Lower leg skin (tissue), 4 donors: ENCODE measurements around the gene VNN1. TPM values are rescaled to one million over a fixed set of nuclear protein-coding genes. Genes with fewer than 3 reads are reported as not detected.
"Not testable (repeated sequence)": the region's sequence is repeated elsewhere in the genome, so short reads cannot be mapped to it uniquely, and the experiment has no call there.

Experiments used
- DNase-seq, 2 donors: peaks; one replicate each; pipeline ENCODE4 v3.0.0-alpha.2; 2019; ENCODE audit warnings: low spot score in 2 of 2
- H3K4me3 ChIP-seq: fragments of 200-600 bp; sonication (generic); 2 replicates; pipeline ENCODE4 v1.5.1; 2017; ENCODE audit warnings: mild to moderate bottlenecking, low read depth; ENCODE audit not compliant: poor library complexity, severe bottlenecking
- CTCF ChIP-seq, 3 donors: fragments of 450-650 bp; IDR thresholded peaks; one replicate each; pipeline ENCODE4 v1.5.1; 2016; ENCODE audit warnings: antibody characterized with exemption in 3 of 3, mild to moderate bottlenecking in 3 of 3, moderate library complexity in 2 of 3
- POLR2A ChIP-seq, 2 donors: fragments of 450-650 bp; IDR thresholded peaks; one replicate each; pipeline ENCODE4 v1.6.1; 2016 to 2017; ENCODE audit warnings: antibody characterized with exemption in 2 of 2, mild to moderate bottlenecking in 1 of 2, moderate library complexity in 1 of 2
- WGBS, 2 donors: methylation state at CpG; one replicate each; pipeline ENCODE4 v1.1.5; 2018; 5-methylcytosine and 5-hydroxymethylcytosine counted together
- intact Hi-C: fragments of 100-400 bp; cut with DNase I; formaldehyde crosslinking; loops from one replicate; pipeline ENCODE4 v1.15.0; 2023; ENCODE audit warnings: low total_unique reads
- total RNA-seq, 4 donors: library from RNA; depleted of rRNA; stranded (reverse); fragments of >200 nt; gene quantifications; one replicate each; pipeline ENCODE4 v1.1.0, GENCODE V29; 2016

The VNN1 gene
- total RNA-seq, 4 donors from 2014 or later, result 0.15 to 1.4 (median 0.23) TPM; not detected in 1

- DNase-seq, result no peak
- intact Hi-C loops, result no loop called here
- no peak for TF ChIP-seq POLR2A (IDR thresholded peaks at IDR 0.05)
- TF ChIP-seq CTCF (IDR thresholded peaks at IDR 0.05), result no peak
- 68 to 73% methylated on average over 6 of the region's 6 CpGs for WGBS, 2 donors
- H3K4me3 ChIP-seq, result no peak overlapping the region
Measured at GRCh38 chr6:132683543-132683942, 30.3 kb downstream of the VNN1 start.

DNA sequence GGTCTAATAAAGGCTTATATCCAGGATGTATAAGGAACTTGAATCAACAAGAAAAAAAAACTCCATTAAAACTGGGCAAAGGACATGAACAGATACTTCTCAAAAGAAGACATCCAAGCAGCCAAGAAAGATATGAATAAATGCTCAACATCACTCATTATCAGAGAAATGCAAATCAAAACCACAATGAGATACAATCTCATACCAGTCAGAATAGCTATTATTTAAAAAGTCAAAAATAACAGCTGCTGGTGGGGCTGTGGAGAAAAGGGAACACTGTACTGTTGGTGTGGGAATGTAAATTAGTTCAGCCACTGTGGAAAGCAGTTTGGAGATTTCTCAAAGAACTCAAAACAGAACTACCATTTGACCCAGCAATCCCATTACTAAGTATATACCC lies 34.8 kb downstream of the VNN1 start:
- H3K4me3 ChIP-seq, intact Hi-C loops, DNase-seq: not testable (repeated sequence)

DNA sequence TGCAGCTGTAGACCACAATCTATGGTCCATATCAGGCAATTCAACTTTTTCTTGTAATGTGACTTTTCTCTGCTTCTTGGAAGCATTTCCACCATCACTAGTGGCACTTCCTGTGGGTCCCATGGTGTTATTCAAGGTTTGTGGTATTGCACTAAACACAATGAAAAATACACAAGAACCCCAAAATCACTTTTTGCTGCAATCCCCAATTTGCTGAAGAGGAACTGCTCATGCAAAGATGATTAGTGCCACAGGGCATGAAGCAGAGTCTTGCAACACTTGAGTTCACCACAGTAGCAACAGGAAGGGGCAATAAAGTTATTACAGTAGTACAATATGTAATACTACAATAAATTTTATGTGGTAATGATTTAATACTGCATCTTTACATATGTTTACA lies 38.1 kb downstream of the VNN1 start:
- H3K4me3 ChIP-seq, result no peak overlapping the region
- no peak for TF ChIP-seq CTCF (IDR thresholded peaks at IDR 0.05)
- TF ChIP-seq POLR2A (IDR thresholded peaks at IDR 0.05), result no peak
- no peak for DNase-seq
- intact Hi-C loops, result no loop called here

GRCh38 chr6:132675002-132675401 lies 38.9 kb downstream of the VNN1 start:
- no peak for TF ChIP-seq POLR2A (IDR thresholded peaks at IDR 0.05)
- TF ChIP-seq CTCF (IDR thresholded peaks at IDR 0.05), result no peak
- 77 to 81% methylated on average over 3 of the region's 3 CpGs for WGBS, 2 donors
- intact Hi-C loops, result no loop called here
- DNase-seq, result no peak
- H3K4me3 ChIP-seq, result no peak overlapping the region

- DNase-seq, result no peak
- intact Hi-C loops, result no loop called here
- H3K4me3 ChIP-seq, result no peak overlapping the region
- no peak for TF ChIP-seq POLR2A (IDR thresholded peaks at IDR 0.05)
- TF ChIP-seq CTCF (IDR thresholded peaks at IDR 0.05), result no peak
- 84 to 85% methylated on average over 10 of the region's 10 CpGs for WGBS, 2 donors
Measured at GRCh38 chr6:132673376-132674094, 40.3 kb downstream of the VNN1 start.

DNA sequence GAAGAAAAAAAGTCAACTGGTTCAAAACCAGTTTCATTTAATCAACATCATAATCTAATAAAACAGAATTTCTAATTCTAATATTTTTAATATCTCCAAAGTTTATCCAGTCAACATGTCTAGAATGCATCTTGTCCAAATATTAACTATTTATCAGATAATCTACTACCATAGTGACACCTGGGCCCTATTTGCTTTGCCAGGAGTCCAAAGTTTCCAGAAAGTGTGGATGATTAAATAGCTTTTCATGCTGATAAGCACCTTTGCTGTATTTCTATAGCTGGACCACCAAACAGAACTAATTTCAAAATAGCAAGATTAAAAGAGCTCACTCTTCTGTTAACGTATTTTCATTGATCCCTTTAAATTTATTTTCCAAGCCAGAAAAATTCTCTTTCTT lies 42.6 kb downstream of the VNN1 start:
- no peak for DNase-seq
- TF ChIP-seq CTCF (IDR thresholded peaks at IDR 0.05) (no peak), POLR2A (IDR thresholded peaks at IDR 0.05) (no peak)
- intact Hi-C loops, result no loop called here
- 86 to 94% methylated on average over 1 of the region's 1 CpG for WGBS, 2 donors
- H3K4me3 ChIP-seq, result no peak overlapping the region
